GM06990 (cell line): ENCODE results near the gene NAV3.

Experiments
- DNase-seq: peaks from one replicate; pipeline ENCODE4 v3.0.0-alpha.2; 2011; ENCODE audit not compliant: insufficient read length; ENCODE audit errors: extremely low read depth
- H3K27me3 ChIP-seq: replicated peaks from 2 replicates; pipeline ENCODE4 v1.6.0; 2011; ENCODE audit warnings: low read length; ENCODE audit not compliant: control insufficient read depth, insufficient read depth
- H3K36me3 ChIP-seq: 2 replicates; pipeline ENCODE4 v1.5.1; 2011; ENCODE audit warnings: low read length; ENCODE audit not compliant: control insufficient read depth, insufficient read depth
- H3K4me3 ChIP-seq: replicated peaks from 2 replicates; pipeline ENCODE4 v1.5.1; 2011; ENCODE audit warnings: low read depth, mild to moderate bottlenecking, control low read depth, low read length
- CTCF ChIP-seq: IDR thresholded peaks from 2 replicates; pipeline ENCODE4 v1.5.1; 2011; ENCODE audit warnings: low read length, control low read depth, mild to moderate bottlenecking, inconsistent platforms; ENCODE audit not compliant: insufficient read depth, poor library complexity, severe bottlenecking

Gene NAV3

GRCh38 chr12:77968571-77968970 lies 137.9 kb downstream of the NAV3 start:
- TF ChIP-seq CTCF = no peak
- Histone ChIP-seq H3K4me3 (no peak overlapping the region), H3K27me3 (no peaks in the 10 kb centered on the region), H3K36me3 (no peaks in the 10 kb centered on the region)
- no peak for DNase-seq

DNA sequence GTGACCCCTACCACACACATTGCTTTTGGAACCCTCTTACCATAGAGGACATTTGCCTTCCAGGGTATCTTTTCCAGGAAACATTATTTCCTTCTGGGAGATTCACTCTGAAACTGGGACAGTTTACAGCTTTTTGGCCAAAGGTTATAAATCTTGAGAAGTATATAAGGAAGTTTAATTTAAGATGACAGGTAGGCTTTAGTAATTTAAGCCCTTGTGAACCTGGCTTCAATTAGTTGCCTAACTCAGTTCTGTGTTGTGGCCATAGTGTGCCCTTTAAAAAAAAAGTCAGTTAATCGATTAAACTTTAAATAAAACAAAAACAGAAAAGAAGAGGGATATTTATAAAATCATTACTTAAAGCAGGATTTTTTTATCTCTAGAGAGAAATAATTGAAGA lies 142.9 kb downstream of the NAV3 start:
- no peak overlapping the region for H3K4me3 ChIP-seq
- TF ChIP-seq CTCF = no peak

DNA sequence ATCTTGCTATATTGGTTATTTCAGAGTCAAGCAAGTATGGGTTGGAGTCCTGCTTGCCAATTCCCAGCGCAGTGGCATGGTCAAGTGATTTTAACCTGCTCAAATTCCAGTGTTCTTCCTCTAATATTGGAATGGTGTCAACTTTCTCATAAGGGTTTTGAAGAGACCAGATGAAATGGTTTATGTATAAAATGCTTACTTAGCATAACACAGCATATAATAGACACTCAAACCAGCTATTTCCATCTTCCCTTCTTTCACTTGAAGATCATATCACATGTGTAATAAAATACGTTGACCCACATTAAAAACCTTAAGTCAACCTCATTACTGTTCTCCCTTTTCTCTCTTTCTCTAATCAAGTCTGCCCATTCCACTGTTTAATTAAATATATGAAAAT lies 144.0 kb downstream of the NAV3 start:
- Histone ChIP-seq H3K36me3 (no peaks in the 10 kb centered on the region), H3K4me3 (no peak overlapping the region), H3K27me3 (no peaks in the 10 kb centered on the region)
- TF ChIP-seq CTCF = no peak
- DNase-seq = no peak

More for the DNA sequence above, 142.9 kb downstream of the NAV3 start:
- Histone ChIP-seq H3K36me3 (no peaks in the 10 kb centered on the region), H3K27me3 (no peaks in the 10 kb centered on the region)
- no peak for DNase-seq

GRCh38 chr12:77979597-77980250 lies 149.0 kb downstream of the NAV3 start:
- no peak for TF ChIP-seq CTCF
- DNase-seq = no peak
- Histone ChIP-seq H3K27me3 (no peaks in the 10 kb centered on the region), H3K36me3 (no peaks in the 10 kb centered on the region), H3K4me3 (no peak overlapping the region)

DNA sequence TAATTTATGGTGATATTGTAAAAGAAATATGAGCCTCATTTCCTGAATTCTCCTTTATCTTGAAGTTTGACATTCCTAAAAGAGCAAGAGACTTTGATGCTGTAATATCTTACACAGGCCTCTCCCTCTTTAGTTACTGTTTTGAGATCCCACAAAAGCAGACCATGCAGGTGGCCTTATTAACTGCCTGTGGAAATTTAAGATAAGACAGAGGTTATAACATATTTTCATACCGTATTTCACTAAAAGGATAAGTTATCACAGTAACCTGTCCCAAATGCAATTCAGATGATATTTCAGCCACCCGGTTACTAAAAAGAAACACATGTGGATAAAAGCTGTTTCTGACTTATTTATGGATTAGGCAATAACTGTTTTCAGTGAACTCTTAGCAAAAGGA lies 150.1 kb downstream of the NAV3 start:
- no peaks in the 10 kb centered on the region for H3K27me3 ChIP-seq
- H3K4me3 ChIP-seq = no peak overlapping the region
- no peak for TF ChIP-seq CTCF
- no peaks in the 10 kb centered on the region for H3K36me3 ChIP-seq
- DNase-seq = no peak

DNA sequence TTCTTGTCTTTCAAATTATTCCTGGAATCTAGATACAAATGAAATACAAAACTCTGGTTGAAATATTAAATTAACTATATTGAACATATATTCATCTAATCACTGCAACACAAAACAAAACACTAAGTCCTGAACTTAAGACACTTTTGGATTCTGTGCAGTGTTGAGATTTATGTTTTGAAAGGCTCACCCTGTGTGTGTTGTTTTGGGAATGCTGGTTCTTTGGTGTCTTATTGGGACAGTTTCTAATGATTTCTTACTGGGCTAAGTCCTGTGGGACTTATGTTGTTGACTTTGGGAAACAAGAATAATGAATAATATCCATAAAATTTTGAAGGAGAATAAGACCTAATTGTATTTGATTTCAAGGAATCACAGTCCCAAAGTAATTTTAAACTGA lies 153.2 kb downstream of the NAV3 start:
- Histone ChIP-seq H3K27me3 (no peaks in the 10 kb centered on the region), H3K4me3 (no peak overlapping the region), H3K36me3 (no peaks in the 10 kb centered on the region)
- no peak for DNase-seq
- no peak for TF ChIP-seq CTCF
